Lower leg skin (tissue), 3 donors: ENCODE results near the gene CMTM1.

Experiments
- CTCF ChIP-seq, 3 donors: fragments of 450-650 bp; IDR thresholded peaks; one replicate each; pipeline ENCODE4 v1.5.1; 2016; ENCODE audit warnings: antibody characterized with exemption in 3 of 3, mild to moderate bottlenecking in 3 of 3, moderate library complexity in 2 of 3
- POLR2A ChIP-seq, 2 donors: fragments of 450-650 bp; IDR thresholded peaks; one replicate each; pipeline ENCODE4 v1.6.1; 2016 to 2017; ENCODE audit warnings: antibody characterized with exemption in 2 of 2, mild to moderate bottlenecking in 1 of 2, moderate library complexity in 1 of 2

- TF ChIP-seq CTCF (IDR thresholded peaks at IDR 0.05) (no peak), POLR2A (IDR thresholded peaks at IDR 0.05) (no peak)
Measured at GRCh38 chr16:66616592-66616991, 50.4 kb downstream of the CMTM1 start.
